Omental fat pad (tissue), 4 donors: ENCODE data around the gene ATAD5. TPM values are rescaled to one million over a fixed set of nuclear protein-coding genes. Genes with fewer than 3 reads are reported as not detected.
"Not testable (repeated sequence)": the region's sequence is repeated elsewhere in the genome, so short reads cannot be mapped to it uniquely, and the experiment has no call there.

Experiments
- ATAC-seq: fragments of 150-250 bp; one replicate; pipeline ENCODE4 v1.9.1; 2016; ENCODE audit warnings: mild to moderate bottlenecking, moderate library complexity; ENCODE audit not compliant: low FRiP score
- DNase-seq: peaks from one replicate; pipeline ENCODE4 v3.0.0-alpha.2; 2019; ENCODE audit warnings: low spot score
- CTCF ChIP-seq, 3 donors: fragments of 450-650 bp; IDR thresholded peaks; one replicate each; pipeline ENCODE4 v1.5.1; 2016 to 2017; ENCODE audit warnings: antibody characterized with exemption in 3 of 3, mild to moderate bottlenecking in 3 of 3, moderate library complexity in 2 of 3
- total RNA-seq, 4 donors: library from RNA; depleted of rRNA; stranded (reverse); fragments of >200 nt; gene quantifications; one replicate each; pipeline ENCODE4 v1.1.0, GENCODE V29; 2016

Gene ATAD5
- total RNA-seq, 4 donors from 2014 or later: 0.74 to 2.5 (median 1.2) TPM

GRCh38 chr17:30908717-30909420 lies 77.1 kb downstream of the ATAD5 start:
- TF ChIP-seq CTCF (IDR thresholded peaks at IDR 0.05): no peak
- no peak for DNase-seq
- no peak for ATAC-seq

- DNase-seq, ATAC-seq: not testable (repeated sequence)
These were observed 78.4 kb downstream of the ATAD5 start for GRCh38 chr17:30910151-30910550.

GRCh38 chr17:30913955-30914354 lies 82.2 kb downstream of the ATAD5 start:
- ATAC-seq (no peak), DNase-seq (no peak)
- no peak for TF ChIP-seq CTCF (IDR thresholded peaks at IDR 0.05)

- ATAC-seq: no peak
- no peak for DNase-seq
- no peak for TF ChIP-seq CTCF (IDR thresholded peaks at IDR 0.05)
These were observed 84.3 kb downstream of the ATAD5 start for GRCh38 chr17:30915833-30916611.

GRCh38 chr17:30917050-30917449 lies 85.3 kb downstream of the ATAD5 start:
- no peak for ATAC-seq
- DNase-seq: no peak

GRCh38 chr17:30920282-30920681 lies 88.5 kb downstream of the ATAD5 start:
- ATAC-seq: no peak
- no peak for TF ChIP-seq CTCF (IDR thresholded peaks at IDR 0.05)
- no peak for DNase-seq

More at GRCh38 chr17:30917050-30917449, 85.3 kb downstream of the ATAD5 start:
- TF ChIP-seq CTCF (IDR thresholded peaks at IDR 0.05): no peak

- no peak for DNase-seq
- no peak for ATAC-seq
These were observed 89.1 kb downstream of the ATAD5 start for GRCh38 chr17:30920683-30921543.

More at GRCh38 chr17:30920683-30921543, 89.1 kb downstream of the ATAD5 start:
- no peak for TF ChIP-seq CTCF (IDR thresholded peaks at IDR 0.05)
